Hepatocyte (in vitro differentiated cells): ENCODE results near the gene ING5.

ENCODE experiments used
- EZH2 ChIP-seq: fragments of 200-600 bp; sonication (generic); IDR thresholded peaks from 2 replicates; pipeline ENCODE4 v1.6.1; 2016; ENCODE audit warnings: antibody characterized with exemption, mild to moderate bottlenecking, borderline replicate concordance
- EZH2phosphoT487 ChIP-seq: fragments of 200-600 bp; sonication (generic); IDR thresholded peaks from one replicate; pipeline ENCODE4 v1.6.1; 2018; ENCODE audit warnings: antibody characterized with exemption, mild to moderate bottlenecking, low read depth, moderate library complexity; ENCODE audit not compliant: unreplicated experiment, severe bottlenecking
- TF ChIP-seq, protein P1 (sequence below): fragments of 200-600 bp; sonication (generic); IDR thresholded peaks from 2 replicates; pipeline ENCODE4 v1.5.1; 2016; ENCODE audit warnings: antibody characterized with exemption, mild to moderate bottlenecking; ENCODE audit not compliant: poor library complexity

DNA sequence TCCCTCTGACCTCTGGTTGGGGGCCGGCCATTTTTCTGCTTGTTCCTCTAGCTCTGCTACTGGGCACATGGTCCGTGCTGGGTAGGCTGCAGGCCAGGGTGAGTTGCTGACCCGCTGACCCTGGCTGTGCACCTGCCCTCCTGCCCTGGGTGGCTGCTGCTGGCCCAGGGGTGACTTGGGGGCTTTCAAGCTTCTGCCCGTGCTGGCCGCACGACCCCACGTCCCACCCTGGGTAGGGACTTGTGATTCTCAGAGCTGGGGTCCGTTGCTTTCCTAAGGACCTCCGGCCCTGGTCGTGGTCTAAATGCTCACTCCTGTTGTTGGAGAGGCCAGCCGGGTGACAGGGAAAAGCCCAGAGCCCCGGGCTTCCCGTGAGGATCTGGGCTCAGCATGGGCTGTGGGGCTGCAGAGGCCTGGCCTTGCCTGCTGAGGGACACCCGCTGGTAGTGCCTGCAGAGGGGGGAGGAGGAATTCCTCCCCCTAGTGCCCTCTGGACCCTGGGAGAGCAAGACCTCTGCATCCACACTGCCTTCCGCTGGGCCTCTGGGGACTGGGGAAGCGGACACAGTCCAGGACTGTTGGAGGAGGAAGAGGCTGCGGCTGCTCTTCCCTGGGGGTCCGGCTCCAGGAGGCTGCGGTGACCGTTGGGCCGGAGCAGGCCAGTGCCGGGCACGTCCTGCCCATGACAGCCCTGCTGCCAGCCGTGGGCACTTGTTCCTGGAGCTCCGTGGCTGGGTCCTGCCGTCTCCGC, 68.5 kb downstream of the ING5 start:
- TF ChIP-seq EZH2 (no peak), EZH2phosphoT487 (no peak)
- TF ChIP-seq, protein P1, sequence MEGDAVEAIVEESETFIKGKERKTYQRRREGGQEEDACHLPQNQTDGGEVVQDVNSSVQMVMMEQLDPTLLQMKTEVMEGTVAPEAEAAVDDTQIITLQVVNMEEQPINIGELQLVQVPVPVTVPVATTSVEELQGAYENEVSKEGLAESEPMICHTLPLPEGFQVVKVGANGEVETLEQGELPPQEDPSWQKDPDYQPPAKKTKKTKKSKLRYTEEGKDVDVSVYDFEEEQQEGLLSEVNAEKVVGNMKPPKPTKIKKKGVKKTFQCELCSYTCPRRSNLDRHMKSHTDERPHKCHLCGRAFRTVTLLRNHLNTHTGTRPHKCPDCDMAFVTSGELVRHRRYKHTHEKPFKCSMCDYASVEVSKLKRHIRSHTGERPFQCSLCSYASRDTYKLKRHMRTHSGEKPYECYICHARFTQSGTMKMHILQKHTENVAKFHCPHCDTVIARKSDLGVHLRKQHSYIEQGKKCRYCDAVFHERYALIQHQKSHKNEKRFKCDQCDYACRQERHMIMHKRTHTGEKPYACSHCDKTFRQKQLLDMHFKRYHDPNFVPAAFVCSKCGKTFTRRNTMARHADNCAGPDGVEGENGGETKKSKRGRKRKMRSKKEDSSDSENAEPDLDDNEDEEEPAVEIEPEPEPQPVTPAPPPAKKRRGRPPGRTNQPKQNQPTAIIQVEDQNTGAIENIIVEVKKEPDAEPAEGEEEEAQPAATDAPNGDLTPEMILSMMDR, result no peak
